Neutrophil (primary cell): ENCODE results near the gene DMAC2.

ENCODE experiments used
- H3K27ac ChIP-seq: fragments of 200-600 bp; sonication (generic); 2 replicates; pipeline ENCODE4 v1.5.1; 2016; ENCODE audit warnings: mild to moderate bottlenecking, moderate library complexity
- H3K27me3 ChIP-seq: fragments of 200-600 bp; sonication (generic); 2 replicates; pipeline ENCODE4 v1.6.0; 2016; ENCODE audit warnings: mild to moderate bottlenecking
- H3K36me3 ChIP-seq: fragments of 200-600 bp; sonication (generic); 2 replicates; pipeline ENCODE4 v1.5.1; 2017
- H3K4me1 ChIP-seq, 2 experiments: fragments of 200-600 bp in 1 of 2; sonication (generic) in 1 of 2; 1 replicate in 1 of 2; 2 replicates in 1 of 2; pipeline versions ENCODE4 v1.5.1 to v1.6.1; 2013 to 2016; ENCODE audit warnings: low read depth in 1 of 2, low read length in 1 of 2, mild to moderate bottlenecking in 1 of 2, moderate library complexity in 1 of 2; ENCODE audit not compliant: control insufficient read depth in 1 of 2, insufficient read depth in 1 of 2
- H3K4me3 ChIP-seq, 2 experiments: fragments of 200-600 bp in 1 of 2; sonication (generic) in 1 of 2; 1 replicate in 1 of 2; 2 replicates in 1 of 2; pipeline ENCODE4 v1.5.1; 2013 to 2016; ENCODE audit warnings: low read depth in 1 of 2, low read length in 1 of 2, mild to moderate bottlenecking in 1 of 2, moderate library complexity in 1 of 2
- H3K9me3 ChIP-seq: fragments of 200-600 bp; sonication (generic); 2 replicates; pipeline ENCODE4 v1.5.1; 2016
- TF ChIP-seq, protein P1 (sequence below): fragments of 200-600 bp; sonication (generic); IDR thresholded peaks from 2 replicates; pipeline ENCODE4 v1.5.1; 2016; ENCODE audit warnings: antibody characterized with exemption

Gene DMAC2

DNA sequence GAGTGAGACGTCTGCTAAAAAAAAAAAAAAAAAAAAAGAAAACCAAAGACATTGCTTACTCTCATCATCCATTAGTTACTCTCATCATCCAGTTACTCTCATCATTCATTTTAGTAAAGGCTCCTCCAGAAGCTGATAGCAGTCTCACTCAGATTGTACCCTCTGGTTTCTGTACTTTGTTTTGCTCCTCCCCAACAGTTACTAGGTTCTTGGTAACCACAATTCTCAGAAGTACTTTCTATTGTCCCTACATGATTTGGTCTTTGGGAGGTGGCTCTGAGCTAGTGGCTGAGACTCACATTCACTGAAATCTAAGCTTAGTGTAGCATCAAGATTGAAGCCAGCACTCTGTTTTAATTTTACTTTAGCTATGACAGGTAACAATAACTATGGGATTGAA is 17.5 kb upstream of the DMAC2 start:
- Histone ChIP-seq H3K4me1 (no peaks in the 10 kb centered on the region), H3K36me3 (no peaks in the 10 kb centered on the region), H3K9me3 (no peaks in the 10 kb centered on the region), H3K27ac (no peak overlapping the region), H3K4me3 (no peak overlapping the region), H3K27me3 (peaks cover 88% of the 10 kb centered on the region)
- TF ChIP-seq, protein P1, sequence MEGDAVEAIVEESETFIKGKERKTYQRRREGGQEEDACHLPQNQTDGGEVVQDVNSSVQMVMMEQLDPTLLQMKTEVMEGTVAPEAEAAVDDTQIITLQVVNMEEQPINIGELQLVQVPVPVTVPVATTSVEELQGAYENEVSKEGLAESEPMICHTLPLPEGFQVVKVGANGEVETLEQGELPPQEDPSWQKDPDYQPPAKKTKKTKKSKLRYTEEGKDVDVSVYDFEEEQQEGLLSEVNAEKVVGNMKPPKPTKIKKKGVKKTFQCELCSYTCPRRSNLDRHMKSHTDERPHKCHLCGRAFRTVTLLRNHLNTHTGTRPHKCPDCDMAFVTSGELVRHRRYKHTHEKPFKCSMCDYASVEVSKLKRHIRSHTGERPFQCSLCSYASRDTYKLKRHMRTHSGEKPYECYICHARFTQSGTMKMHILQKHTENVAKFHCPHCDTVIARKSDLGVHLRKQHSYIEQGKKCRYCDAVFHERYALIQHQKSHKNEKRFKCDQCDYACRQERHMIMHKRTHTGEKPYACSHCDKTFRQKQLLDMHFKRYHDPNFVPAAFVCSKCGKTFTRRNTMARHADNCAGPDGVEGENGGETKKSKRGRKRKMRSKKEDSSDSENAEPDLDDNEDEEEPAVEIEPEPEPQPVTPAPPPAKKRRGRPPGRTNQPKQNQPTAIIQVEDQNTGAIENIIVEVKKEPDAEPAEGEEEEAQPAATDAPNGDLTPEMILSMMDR: no peak

DNA sequence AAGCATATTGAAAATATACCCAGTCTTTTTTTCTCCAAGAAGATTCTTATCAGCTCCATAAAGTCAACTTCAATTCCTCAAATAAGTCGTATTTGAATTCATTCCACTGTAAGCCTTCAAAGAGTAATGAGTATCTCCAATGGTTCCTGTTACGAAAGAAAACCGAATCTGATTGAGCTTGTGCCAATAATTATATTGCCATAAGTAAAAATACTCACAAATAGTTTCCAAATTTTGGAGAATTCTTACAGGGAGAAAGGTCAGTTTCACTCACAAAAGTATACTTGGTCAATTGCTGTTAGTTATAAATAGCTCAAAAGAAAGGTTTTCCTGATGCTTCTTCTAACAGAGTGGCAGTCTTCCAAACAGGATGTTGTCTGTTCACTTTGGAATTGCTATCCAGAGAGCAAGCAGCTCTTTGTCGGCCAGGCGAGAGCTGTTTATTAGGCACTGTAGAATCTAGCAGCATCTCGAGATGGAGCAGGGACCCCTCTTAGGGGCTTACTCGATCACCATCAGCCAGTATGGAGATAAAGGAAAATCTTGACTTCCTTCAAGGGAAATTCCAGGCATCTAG is 16.7 kb upstream of the DMAC2 start:
- H3K9me3 ChIP-seq: no peaks in the 10 kb centered on the region
- no peaks in the 10 kb centered on the region for H3K4me1 ChIP-seq
- no peaks in the 10 kb centered on the region for H3K36me3 ChIP-seq
- no peak overlapping the region for H3K4me3 ChIP-seq
- no peak overlapping the region for H3K27ac ChIP-seq
- peaks cover 83% of the 10 kb centered on the region for H3K27me3 ChIP-seq
- TF ChIP-seq, protein P1: no peak

DNA sequence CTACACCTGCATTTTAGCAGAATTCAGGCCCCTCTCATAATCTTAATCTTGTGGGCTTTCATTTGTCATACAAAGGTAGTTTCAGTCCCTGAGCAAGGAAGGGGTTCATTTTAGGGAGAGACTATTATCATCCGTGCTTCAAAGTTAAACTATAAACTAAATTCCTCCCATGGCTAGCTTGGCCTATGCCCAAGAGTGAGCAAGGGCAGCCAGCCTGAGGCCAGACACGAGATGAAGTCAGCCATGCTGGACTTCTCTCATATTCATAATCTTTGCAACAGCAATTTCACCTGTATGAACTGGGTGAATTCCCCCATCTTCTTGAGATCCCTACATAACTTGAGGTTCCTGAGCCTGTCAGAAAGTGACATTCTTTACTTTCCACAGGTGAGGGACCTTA is 16.2 kb upstream of the DMAC2 start:
- no peaks in the 10 kb centered on the region for H3K36me3 ChIP-seq
- H3K9me3 ChIP-seq: no peaks in the 10 kb centered on the region
- peaks cover 78% of the 10 kb centered on the region for H3K27me3 ChIP-seq
- TF ChIP-seq, protein P1: no peak
- H3K4me1 ChIP-seq: no peaks in the 10 kb centered on the region
- H3K27ac ChIP-seq: no peak overlapping the region
- no peak overlapping the region for H3K4me3 ChIP-seq

DNA sequence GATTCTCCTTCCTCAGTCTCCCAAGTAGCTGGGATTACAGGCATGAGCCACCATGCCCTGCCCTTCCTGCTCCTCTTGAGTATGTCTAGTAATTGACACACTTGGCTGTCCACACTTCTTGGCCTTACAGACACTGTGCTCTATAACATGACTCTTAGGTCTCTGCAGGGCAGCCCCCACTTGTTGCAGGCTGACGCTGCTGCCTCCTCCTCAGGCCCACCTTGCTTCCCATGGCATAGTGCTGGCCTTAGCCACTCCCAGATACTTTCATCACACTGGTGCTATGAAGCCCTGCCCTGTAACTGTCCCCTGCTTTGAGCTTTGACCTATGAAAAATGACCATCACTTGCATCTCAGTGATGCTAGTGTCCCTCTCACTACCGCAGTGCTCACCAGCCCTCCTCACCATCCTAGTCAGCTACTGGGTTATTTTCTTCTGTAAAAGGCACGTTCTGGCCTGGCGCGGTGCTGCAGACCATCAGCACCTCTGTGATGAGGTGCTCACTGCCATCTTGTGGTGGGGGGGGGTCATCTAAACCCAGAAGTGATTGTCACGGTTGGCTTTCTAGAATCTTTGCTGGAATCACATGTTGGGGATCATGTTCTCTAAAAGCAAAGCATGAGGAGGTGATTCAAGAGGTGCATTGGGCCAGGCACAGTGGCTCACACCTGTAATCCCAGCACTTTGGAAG is 13.0 kb upstream of the DMAC2 start:
- Histone ChIP-seq H3K27me3 (peaks cover 69% of the 10 kb centered on the region), H3K9me3 (no peaks in the 10 kb centered on the region), H3K36me3 (no peaks in the 10 kb centered on the region), H3K4me1 (peaks cover 8 to 9% of the 10 kb centered on the region in 2 experiments), H3K4me3 (no peak overlapping the region), H3K27ac (no peak overlapping the region)
- TF ChIP-seq, protein P1: no peak

DNA sequence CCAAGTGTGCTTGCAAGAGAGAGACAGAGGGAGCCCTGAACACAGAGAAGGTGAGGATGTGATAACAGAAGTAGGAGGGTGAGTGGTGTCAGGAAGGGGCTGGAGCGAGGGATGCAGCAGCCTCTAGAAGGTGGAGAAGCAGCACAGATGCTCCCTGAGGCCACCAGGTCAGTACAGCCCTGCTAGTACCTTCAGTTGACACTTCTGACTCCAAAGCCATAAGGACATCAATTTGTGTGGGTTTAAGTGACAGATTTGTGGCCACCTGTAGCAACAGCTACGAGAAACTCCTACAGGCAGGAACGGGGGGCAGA is 10.1 kb upstream of the DMAC2 start:
- Histone ChIP-seq H3K4me3 (no peak overlapping the region), H3K9me3 (no peaks in the 10 kb centered on the region), H3K27me3 (peaks cover 48% of the 10 kb centered on the region), H3K4me1 (peaks cover 9% of the 10 kb centered on the region in 2 experiments), H3K27ac (no peak overlapping the region), H3K36me3 (no peaks in the 10 kb centered on the region)
- TF ChIP-seq, protein P1: no peak
